ENCODE measurements around the gene CHN1. TPM values are rescaled to one million over a fixed set of nuclear protein-coding genes. Genes with fewer than 3 reads are reported as not detected.

CHN1 gene
- total and polyA plus RNA-seq, 2 experiments from 2014 or later: 64.3 to 70.8 TPM

GRCh38 chr2:174925046-174925784 is 80.0 kb downstream of the CHN1 start:
- Histone ChIP-seq H3K27me3 (no peaks in the 10 kb centered on the region), H3K4me1 (ENCODE audit: low read depth) (peaks cover 18% of the 10 kb centered on the region), H3K9me3 (ENCODE audit: low read depth) (no peaks in the 10 kb centered on the region), H3K4me3 (no peak overlapping the region), H3K27ac (no peak overlapping the region), H3K36me3 (no peaks in the 10 kb centered on the region)
- TF ChIP-seq, protein P1, sequence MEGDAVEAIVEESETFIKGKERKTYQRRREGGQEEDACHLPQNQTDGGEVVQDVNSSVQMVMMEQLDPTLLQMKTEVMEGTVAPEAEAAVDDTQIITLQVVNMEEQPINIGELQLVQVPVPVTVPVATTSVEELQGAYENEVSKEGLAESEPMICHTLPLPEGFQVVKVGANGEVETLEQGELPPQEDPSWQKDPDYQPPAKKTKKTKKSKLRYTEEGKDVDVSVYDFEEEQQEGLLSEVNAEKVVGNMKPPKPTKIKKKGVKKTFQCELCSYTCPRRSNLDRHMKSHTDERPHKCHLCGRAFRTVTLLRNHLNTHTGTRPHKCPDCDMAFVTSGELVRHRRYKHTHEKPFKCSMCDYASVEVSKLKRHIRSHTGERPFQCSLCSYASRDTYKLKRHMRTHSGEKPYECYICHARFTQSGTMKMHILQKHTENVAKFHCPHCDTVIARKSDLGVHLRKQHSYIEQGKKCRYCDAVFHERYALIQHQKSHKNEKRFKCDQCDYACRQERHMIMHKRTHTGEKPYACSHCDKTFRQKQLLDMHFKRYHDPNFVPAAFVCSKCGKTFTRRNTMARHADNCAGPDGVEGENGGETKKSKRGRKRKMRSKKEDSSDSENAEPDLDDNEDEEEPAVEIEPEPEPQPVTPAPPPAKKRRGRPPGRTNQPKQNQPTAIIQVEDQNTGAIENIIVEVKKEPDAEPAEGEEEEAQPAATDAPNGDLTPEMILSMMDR (IDR thresholded peaks at IDR 0.05; ENCODE audit: low read depth, low read length): no peak
- DNase-seq (ENCODE audit: low read depth in 1 of 2, low spot score in 1 of 2): no peak

DNA sequence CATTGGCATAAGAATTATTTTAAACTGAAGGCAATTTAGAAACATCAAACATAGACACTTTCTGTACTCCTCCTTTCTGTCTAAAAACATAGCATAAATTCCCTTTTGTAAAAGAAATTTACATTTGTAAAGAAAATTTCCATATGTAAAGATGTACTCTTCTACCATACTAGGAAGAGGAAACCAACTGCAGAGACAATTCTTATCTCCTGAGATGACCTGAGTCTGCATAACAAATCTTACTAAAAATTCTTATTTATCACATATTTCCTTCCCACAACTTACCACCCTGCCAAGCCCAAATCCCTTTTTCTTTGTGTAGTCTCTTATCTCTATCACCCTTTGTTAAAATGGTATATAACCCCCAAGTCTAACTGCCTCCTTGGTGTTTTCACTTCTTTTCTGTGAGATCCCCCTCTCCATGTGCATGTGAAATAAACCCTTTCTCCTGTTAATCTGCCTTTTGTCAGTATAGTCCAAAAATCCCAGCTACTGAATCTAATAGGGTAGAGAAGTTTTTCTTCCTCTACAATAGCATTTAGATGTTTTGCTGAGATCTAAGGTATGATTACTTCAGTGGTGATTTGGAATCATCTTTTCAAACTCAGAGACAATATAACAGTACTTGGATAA is 81.0 kb downstream of the CHN1 start:
- no peak overlapping the region for H3K27ac ChIP-seq
- no peaks in the 10 kb centered on the region for H3K36me3 ChIP-seq
- TF ChIP-seq, protein P1 (IDR thresholded peaks at IDR 0.05; ENCODE audit: low read depth, low read length): no peak
- H3K27me3 ChIP-seq: no peaks in the 10 kb centered on the region
- H3K4me1 ChIP-seq (ENCODE audit: low read depth): peaks cover 16% of the 10 kb centered on the region
- no peaks in the 10 kb centered on the region for H3K9me3 ChIP-seq (ENCODE audit: low read depth)
- H3K4me3 ChIP-seq: no peak overlapping the region
- DNase-seq (ENCODE audit: low read depth in 1 of 2, low spot score in 1 of 2): no peak

- Histone ChIP-seq H3K27ac (peak overlapping the region; percentile 85), H3K4me3 (no peak overlapping the region), H3K4me1 (ENCODE audit: low read depth) (peaks cover 27% of the 10 kb centered on the region), H3K36me3 (no peaks in the 10 kb centered on the region), H3K9me3 (ENCODE audit: low read depth) (no peaks in the 10 kb centered on the region), H3K27me3 (no peaks in the 10 kb centered on the region)
- DNase-seq (ENCODE audit: low read depth in 1 of 2, low spot score in 1 of 2): no peak
- TF ChIP-seq, protein P1 (IDR thresholded peaks at IDR 0.05; ENCODE audit: low read depth, low read length): no peak
These were observed 85.1 kb downstream of the CHN1 start for GRCh38 chr2:174919947-174920595.

DNA sequence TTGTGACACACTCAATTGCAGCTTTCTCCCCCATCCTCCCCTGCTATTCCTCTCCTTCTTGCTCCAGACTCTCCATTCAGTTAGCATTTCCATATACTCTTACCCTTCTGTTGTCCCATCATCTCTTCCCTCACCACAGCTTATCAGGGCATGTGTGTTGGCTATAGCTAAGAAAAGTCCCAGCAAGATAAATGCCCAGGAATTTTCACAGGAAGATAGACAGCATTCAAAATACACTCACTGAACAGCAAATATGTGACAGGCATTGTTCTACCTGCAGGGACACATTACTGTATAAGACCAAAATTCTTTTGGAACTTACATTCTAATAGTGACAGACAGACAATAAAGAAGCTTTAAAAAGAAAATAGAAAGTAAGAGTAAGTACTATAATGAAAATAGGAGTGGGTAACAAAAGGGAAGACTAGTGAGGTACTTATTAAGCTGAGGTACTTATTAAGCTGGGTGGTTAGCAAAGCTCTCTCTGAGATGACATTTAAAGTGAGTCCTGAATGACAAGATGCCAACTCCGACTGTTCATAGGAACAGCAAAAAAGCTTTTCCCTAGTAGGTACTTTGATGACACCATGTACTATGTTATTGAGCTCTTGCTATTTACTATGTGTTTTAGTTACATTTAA is 86.2 kb downstream of the CHN1 start:
- TF ChIP-seq, protein P1 (IDR thresholded peaks at IDR 0.05; ENCODE audit: low read depth, low read length): no peak
- Histone ChIP-seq H3K27me3 (no peaks in the 10 kb centered on the region), H3K4me3 (no peak overlapping the region), H3K4me1 (ENCODE audit: low read depth) (peaks cover 27% of the 10 kb centered on the region), H3K27ac (peak overlapping the region; percentile 85), H3K9me3 (ENCODE audit: low read depth) (no peaks in the 10 kb centered on the region), H3K36me3 (no peaks in the 10 kb centered on the region)
- DNase-seq (ENCODE audit: low read depth in 1 of 2, low spot score in 1 of 2): peak in 1 of 2 donors; percentile 4

GRCh38 chr2:174916270-174916930 is 88.8 kb downstream of the CHN1 start:
- Histone ChIP-seq H3K4me1 (ENCODE audit: low read depth) (peaks cover 40% of the 10 kb centered on the region), H3K27me3 (no peaks in the 10 kb centered on the region), H3K4me3 (no peak overlapping the region), H3K9me3 (ENCODE audit: low read depth) (no peaks in the 10 kb centered on the region), H3K27ac (no peak overlapping the region), H3K36me3 (no peaks in the 10 kb centered on the region)
- no peak for DNase-seq (ENCODE audit: low read depth in 1 of 2, low spot score in 1 of 2)
- TF ChIP-seq, protein P1 (IDR thresholded peaks at IDR 0.05; ENCODE audit: low read depth, low read length): no peak

All from cardiac muscle cell (in vitro differentiated cells and primary cell).